DOHH2 (cell line): ENCODE data around the gene CABP1.
"Not testable (repeated sequence)": the region's sequence is repeated elsewhere in the genome, so short reads cannot be mapped to it uniquely, and the experiment has no call there.

Experiments
- H3F3A ChIP-seq: fragments of 200-600 bp; sonication (generic), shearing (Covaris generic); 2 replicates; pipeline ENCODE4 v1.6.0; 2016; ENCODE audit warnings: antibody characterized with exemption, mild to moderate bottlenecking; ENCODE audit not compliant: control insufficient read depth, insufficient read depth
- H3K27ac ChIP-seq: fragments of 200-600 bp; sonication (generic); 2 replicates; pipeline ENCODE4 v1.5.1; 2014; ENCODE audit warnings: low read depth, mild to moderate bottlenecking, low read length, moderate library complexity
- H3K27me3 ChIP-seq: fragments of 200-600 bp; sonication (generic); 2 replicates; pipeline ENCODE4 v1.6.1; 2014; ENCODE audit warnings: mild to moderate bottlenecking, low read length, mixed read lengths; ENCODE audit not compliant: control insufficient read depth
- H3K36me3 ChIP-seq: fragments of 200-600 bp; sonication (generic); 2 replicates; pipeline ENCODE4 v1.6.1; 2014; ENCODE audit warnings: mild to moderate bottlenecking, low read length, moderate library complexity, mixed read lengths; ENCODE audit not compliant: control insufficient read depth
- H3K4me1 ChIP-seq: fragments of 200-600 bp; sonication (generic); 2 replicates; pipeline ENCODE4 v1.6.1; 2014; ENCODE audit warnings: mild to moderate bottlenecking, low read length, mixed read lengths; ENCODE audit not compliant: control insufficient read depth
- H3K4me2 ChIP-seq: fragments of 200-600 bp; sonication (generic); 2 replicates; pipeline ENCODE4 v1.6.0; 2014; ENCODE audit warnings: mild to moderate bottlenecking, low read length, moderate library complexity
- H3K4me3 ChIP-seq: fragments of 200-600 bp; sonication (generic); 2 replicates; pipeline ENCODE4 v1.5.1; 2014; ENCODE audit warnings: mild to moderate bottlenecking, low read length, mixed read lengths
- H3K79me2 ChIP-seq: fragments of 200-600 bp; sonication (generic); 2 replicates; pipeline ENCODE4 v1.6.1; 2014; ENCODE audit warnings: mild to moderate bottlenecking, low read length, mixed read lengths; ENCODE audit not compliant: control insufficient read depth
- H3K9me2 ChIP-seq: fragments of 200-600 bp; sonication (generic); replicated peaks from 2 replicates; pipeline ENCODE4 v1.6.1; 2014; ENCODE audit warnings: mild to moderate bottlenecking, low read length, mixed read lengths; ENCODE audit not compliant: control insufficient read depth
- H3K9me3 ChIP-seq: fragments of 200-600 bp; sonication (generic); 2 replicates; pipeline ENCODE4 v1.6.1; 2014; ENCODE audit warnings: antibody characterized with exemption, low read length, mixed read lengths; ENCODE audit not compliant: control insufficient read depth, insufficient read depth
- H4K20me1 ChIP-seq: fragments of 200-600 bp; sonication (generic); 2 replicates; pipeline ENCODE4 v1.6.0; 2014; ENCODE audit warnings: low read depth, mild to moderate bottlenecking, antibody characterized with exemption, low read length, moderate library complexity; ENCODE audit not compliant: control insufficient read depth, insufficient read depth
- EZH2phosphoT487 ChIP-seq: fragments of 200-600 bp; sonication (generic); IDR thresholded peaks from 2 replicates; pipeline ENCODE4 v1.6.1; 2017; ENCODE audit warnings: borderline replicate concordance, mild to moderate bottlenecking, antibody characterized with exemption, low read length, moderate library complexity, mixed read lengths
- TF ChIP-seq, protein P1 (sequence below): fragments of 200-600 bp; sonication (generic); IDR thresholded peaks from one replicate; pipeline ENCODE4 v1.5.1; 2014; ENCODE audit warnings: antibody characterized with exemption, mild to moderate bottlenecking, low read depth, low read length; ENCODE audit not compliant: poor library complexity, severe bottlenecking

CABP1 gene

DNA sequence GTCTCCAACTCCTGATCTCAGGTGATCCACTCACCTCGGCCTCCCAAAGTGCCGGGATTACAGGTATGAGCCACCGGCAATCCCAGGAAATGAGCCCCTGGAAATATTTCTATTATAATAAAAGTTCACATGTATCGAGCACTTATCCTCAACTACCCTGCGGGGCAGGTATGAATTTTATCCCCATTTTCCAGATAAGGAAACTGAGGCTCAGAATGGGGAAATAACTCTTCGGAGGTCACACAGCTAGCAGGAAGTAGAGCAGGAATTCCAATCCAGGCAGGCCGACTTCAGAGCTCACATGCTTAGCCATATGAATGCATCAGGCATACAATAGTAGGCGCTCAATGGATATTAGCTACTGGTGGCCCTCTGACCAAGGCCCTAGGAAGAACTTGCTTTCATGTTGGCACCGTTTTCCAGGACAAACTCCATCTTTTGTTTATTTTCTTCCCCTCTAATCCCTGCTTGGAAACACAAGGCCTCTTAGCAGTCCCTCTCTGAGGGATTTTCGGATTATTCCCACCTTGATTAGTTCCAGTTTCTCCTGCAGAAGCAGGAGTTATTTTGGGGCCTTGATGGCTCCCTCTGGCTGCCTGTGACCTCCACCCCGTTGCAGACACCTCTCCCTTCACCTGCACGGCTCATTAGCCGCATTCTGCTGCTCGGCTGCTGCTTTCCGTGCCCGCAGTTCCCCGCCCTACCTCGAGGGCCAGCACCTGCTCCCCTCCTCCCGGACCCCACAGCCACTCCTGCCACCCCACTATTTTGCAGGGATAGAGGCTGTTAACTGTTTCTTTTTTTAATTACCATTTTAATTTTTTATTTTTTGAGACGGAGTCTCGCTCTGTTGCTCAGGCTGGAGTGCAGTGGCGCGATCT lies 40.5 kb upstream of the CABP1 start:
- H3K79me2 ChIP-seq, result no peaks in the 10 kb centered on the region
- H3K4me2 ChIP-seq, result no peak overlapping the region
- H3F3A ChIP-seq, result no peaks in the 10 kb centered on the region
- H3K4me3 ChIP-seq, result no peak overlapping the region
- no peaks in the 10 kb centered on the region for H3K9me2 ChIP-seq
- no peaks in the 10 kb centered on the region for H4K20me1 ChIP-seq
- H3K9me3 ChIP-seq, result no peaks in the 10 kb centered on the region
- peaks cover 29% of the 10 kb centered on the region for H3K27me3 ChIP-seq
- no peaks in the 10 kb centered on the region for H3K4me1 ChIP-seq
- no peaks in the 10 kb centered on the region for H3K36me3 ChIP-seq
- no peak for TF ChIP-seq EZH2phosphoT487
- TF ChIP-seq, protein P1, sequence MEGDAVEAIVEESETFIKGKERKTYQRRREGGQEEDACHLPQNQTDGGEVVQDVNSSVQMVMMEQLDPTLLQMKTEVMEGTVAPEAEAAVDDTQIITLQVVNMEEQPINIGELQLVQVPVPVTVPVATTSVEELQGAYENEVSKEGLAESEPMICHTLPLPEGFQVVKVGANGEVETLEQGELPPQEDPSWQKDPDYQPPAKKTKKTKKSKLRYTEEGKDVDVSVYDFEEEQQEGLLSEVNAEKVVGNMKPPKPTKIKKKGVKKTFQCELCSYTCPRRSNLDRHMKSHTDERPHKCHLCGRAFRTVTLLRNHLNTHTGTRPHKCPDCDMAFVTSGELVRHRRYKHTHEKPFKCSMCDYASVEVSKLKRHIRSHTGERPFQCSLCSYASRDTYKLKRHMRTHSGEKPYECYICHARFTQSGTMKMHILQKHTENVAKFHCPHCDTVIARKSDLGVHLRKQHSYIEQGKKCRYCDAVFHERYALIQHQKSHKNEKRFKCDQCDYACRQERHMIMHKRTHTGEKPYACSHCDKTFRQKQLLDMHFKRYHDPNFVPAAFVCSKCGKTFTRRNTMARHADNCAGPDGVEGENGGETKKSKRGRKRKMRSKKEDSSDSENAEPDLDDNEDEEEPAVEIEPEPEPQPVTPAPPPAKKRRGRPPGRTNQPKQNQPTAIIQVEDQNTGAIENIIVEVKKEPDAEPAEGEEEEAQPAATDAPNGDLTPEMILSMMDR, result no peak
- H3K27ac ChIP-seq, result no peak overlapping the region

DNA sequence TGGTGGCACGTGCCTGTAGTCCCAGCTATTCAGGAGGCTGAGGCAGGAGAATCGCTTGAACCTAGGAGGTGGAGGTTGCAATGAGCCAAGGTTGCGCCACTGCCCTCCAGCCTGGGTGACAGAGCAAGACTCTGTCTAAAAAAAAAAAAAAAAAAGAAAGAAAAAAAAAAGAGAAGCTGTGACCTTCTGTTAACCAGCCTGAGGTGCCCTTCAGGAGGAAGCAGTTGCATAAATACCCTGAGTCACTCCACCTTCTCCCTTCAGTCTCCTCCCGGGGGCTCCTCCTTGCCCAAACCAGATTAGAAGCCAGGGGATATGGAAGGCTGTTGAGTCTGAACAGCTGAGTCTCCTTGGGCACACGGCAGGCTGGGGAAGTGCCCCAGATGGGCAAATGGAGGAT lies 38.0 kb upstream of the CABP1 start:
- not testable (repeated sequence) for H3K79me2 ChIP-seq, H3K27ac ChIP-seq, H3K4me1 ChIP-seq, H3K4me2 ChIP-seq, H3F3A ChIP-seq, H3K4me3 ChIP-seq, H3K36me3 ChIP-seq, H3K9me2 ChIP-seq, H3K9me3 ChIP-seq, H4K20me1 ChIP-seq
- peaks cover 22% of the 10 kb centered on the region for H3K27me3 ChIP-seq

DNA sequence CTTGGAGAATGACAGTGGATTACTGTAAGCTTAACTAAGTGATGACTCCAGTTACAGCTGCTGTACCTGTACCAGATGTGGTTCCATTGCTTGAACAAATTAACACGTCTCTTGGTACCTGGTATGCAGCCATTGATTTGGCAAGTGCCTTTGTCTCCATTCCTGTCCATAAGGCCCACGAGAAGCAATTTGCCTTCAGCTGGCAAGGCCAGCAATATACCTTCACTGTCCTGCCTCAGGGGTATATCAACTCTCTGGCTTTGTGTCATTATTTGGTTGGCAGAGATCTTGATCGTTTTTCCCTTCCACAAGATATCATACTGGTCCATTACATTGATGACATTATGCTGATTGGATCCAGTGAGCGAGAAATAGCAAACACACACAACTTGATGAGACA lies 29.9 kb upstream of the CABP1 start:
- H3K4me3 ChIP-seq, result no peak overlapping the region
- H3K9me2 ChIP-seq, result no peaks in the 10 kb centered on the region
- no peak overlapping the region for H3K4me2 ChIP-seq
- no peaks in the 10 kb centered on the region for H3K9me3 ChIP-seq
- no peaks in the 10 kb centered on the region for H3K36me3 ChIP-seq
- H3K4me1 ChIP-seq, result no peaks in the 10 kb centered on the region
- H3F3A ChIP-seq, result no peaks in the 10 kb centered on the region
- no peak overlapping the region for H3K27ac ChIP-seq
- TF ChIP-seq, protein P1, result no peak
- TF ChIP-seq EZH2phosphoT487, result no peak
- H3K79me2 ChIP-seq, result no peaks in the 10 kb centered on the region
- H4K20me1 ChIP-seq, result no peaks in the 10 kb centered on the region
- peaks cover 11% of the 10 kb centered on the region for H3K27me3 ChIP-seq

DNA sequence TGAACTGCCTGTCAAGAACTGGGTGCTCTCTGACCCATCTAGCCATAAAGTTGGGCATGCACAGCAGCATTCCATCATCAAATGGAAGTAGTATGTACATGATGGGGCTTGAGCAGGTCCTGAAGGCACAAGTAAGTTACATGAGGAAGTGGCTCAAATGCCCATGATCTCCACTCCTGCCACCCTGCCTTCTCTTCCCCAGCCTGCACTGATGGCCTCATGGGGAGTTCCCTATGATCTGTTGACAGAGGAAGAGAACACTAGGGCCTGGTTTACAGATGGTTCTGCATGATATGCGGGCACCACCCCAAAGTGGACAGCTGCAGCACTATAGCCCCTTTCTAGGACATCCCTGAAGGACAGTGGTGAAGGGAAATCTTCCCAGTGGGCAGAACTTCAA lies 28.9 kb upstream of the CABP1 start:
- not testable (repeated sequence) for H3K9me3 ChIP-seq, H3K79me2 ChIP-seq, H4K20me1 ChIP-seq, H3K36me3 ChIP-seq, H3K4me3 ChIP-seq, H3K9me2 ChIP-seq, H3K4me2 ChIP-seq, H3K27ac ChIP-seq, H3K4me1 ChIP-seq, H3F3A ChIP-seq
- H3K27me3 ChIP-seq, result peaks cover 11% of the 10 kb centered on the region
